Peyer's patch (tissue), 4 donors: Measurements from ENCODE around the gene NIPAL4.

ENCODE experiments used
- POLR2A ChIP-seq, 2 donors: fragments of 450-650 bp; IDR thresholded peaks; one replicate each; pipeline ENCODE4 v1.5.1; 2017; ENCODE audit warnings: antibody characterized with exemption in 2 of 2, mild to moderate bottlenecking in 2 of 2, moderate library complexity in 2 of 2
- TF ChIP-seq, protein P1 (sequence below), 6 experiments: fragments of 450-650 bp in 4 of 6; fragments of 200-600 bp in 2 of 6; sonication (generic) in 1 of 6; IDR thresholded peaks; one replicate each; pipeline ENCODE4 v1.5.1; 2017 to 2019; ENCODE audit warnings: antibody characterized with exemption in 6 of 6, mild to moderate bottlenecking in 3 of 6, moderate library complexity in 1 of 6

DNA sequence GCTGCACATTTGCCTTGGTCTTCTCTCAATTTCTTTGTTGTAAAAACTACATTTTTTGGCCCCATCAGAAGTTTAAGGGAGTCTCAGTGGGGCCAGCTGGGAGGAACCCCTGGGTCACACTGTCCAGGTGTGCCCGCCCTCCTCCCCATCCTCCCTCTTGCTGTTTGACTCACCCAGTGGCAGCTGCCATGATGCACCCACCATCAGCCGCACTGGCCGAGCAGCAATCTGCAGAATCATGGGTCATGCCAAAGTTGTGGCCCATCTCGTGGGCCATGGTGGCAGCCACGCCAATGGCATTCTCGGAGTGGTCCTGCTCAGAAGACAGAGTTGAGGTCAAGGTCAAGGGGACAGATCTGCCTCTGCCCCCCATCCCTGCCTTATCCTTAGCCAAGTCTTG is 45.5 kb downstream of the NIPAL4 start:
- TF ChIP-seq, protein P1, sequence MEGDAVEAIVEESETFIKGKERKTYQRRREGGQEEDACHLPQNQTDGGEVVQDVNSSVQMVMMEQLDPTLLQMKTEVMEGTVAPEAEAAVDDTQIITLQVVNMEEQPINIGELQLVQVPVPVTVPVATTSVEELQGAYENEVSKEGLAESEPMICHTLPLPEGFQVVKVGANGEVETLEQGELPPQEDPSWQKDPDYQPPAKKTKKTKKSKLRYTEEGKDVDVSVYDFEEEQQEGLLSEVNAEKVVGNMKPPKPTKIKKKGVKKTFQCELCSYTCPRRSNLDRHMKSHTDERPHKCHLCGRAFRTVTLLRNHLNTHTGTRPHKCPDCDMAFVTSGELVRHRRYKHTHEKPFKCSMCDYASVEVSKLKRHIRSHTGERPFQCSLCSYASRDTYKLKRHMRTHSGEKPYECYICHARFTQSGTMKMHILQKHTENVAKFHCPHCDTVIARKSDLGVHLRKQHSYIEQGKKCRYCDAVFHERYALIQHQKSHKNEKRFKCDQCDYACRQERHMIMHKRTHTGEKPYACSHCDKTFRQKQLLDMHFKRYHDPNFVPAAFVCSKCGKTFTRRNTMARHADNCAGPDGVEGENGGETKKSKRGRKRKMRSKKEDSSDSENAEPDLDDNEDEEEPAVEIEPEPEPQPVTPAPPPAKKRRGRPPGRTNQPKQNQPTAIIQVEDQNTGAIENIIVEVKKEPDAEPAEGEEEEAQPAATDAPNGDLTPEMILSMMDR (IDR thresholded peaks at IDR 0.05), result no peak
- no peak for TF ChIP-seq POLR2A (IDR thresholded peaks at IDR 0.05)
